Sigmoid colon (tissue), 3 donors: ENCODE data around the gene MOV10L1.

ENCODE experiments used
- CTCF ChIP-seq, 4 experiments: fragments of 450-650 bp in 3 of 4; fragments of 200-600 bp in 1 of 4; IDR thresholded peaks; one replicate each; pipeline ENCODE4 v1.5.1; 2016 to 2019; ENCODE audit warnings: antibody characterized with exemption in 4 of 4, mild to moderate bottlenecking in 3 of 4, moderate library complexity in 2 of 4
- POLR2A ChIP-seq, 2 donors: fragments of 450-650 bp; IDR thresholded peaks; one replicate each; pipeline ENCODE4 v1.6.1; 2016; ENCODE audit warnings: antibody characterized with exemption in 2 of 2, mild to moderate bottlenecking in 2 of 2, moderate library complexity in 2 of 2

GRCh38 chr22:50134481-50134880 lies 44.7 kb downstream of the MOV10L1 start:
- TF ChIP-seq CTCF (IDR thresholded peaks at IDR 0.05) = no peak
- TF ChIP-seq POLR2A (IDR thresholded peaks at IDR 0.05) = no peak
